Measurements from ENCODE around the gene SERGEF. TPM values are rescaled to one million over a fixed set of nuclear protein-coding genes. Genes with fewer than 3 reads are reported as not detected.

SERGEF gene
- total RNA-seq, 1 experiment from 2014 or later = 28.7 TPM

- H3K79me2 ChIP-seq (ENCODE audit: low read depth) = no peaks in the 10 kb centered on the region
- no peaks in the 10 kb centered on the region for H3K9me2 ChIP-seq (ENCODE audit: insufficient read depth)
- H3K9me3 ChIP-seq (ENCODE audit: insufficient read depth, low read depth) = no peaks in the 10 kb centered on the region
- H3K36me3 ChIP-seq (ENCODE audit: low read depth) = no peaks in the 10 kb centered on the region
- no peak for DNase-seq
- no peak overlapping the region for H3K27ac ChIP-seq
- intact Hi-C loops (cut with micrococcal nuclease; ENCODE audit: unreplicated experiment) = no loop called here
- H3K4me1 ChIP-seq (replicated peaks; ENCODE audit: insufficient read depth) = no peaks in the 10 kb centered on the region
- no peak overlapping the region for H2AFZ ChIP-seq
- H4K20me1 ChIP-seq (ENCODE audit: insufficient read depth) = no peaks in the 10 kb centered on the region
- H3K4me2 ChIP-seq = no peak overlapping the region
- H3F3A ChIP-seq (ENCODE audit: insufficient read depth, low read depth) = no peaks in the 10 kb centered on the region
- no peaks in the 10 kb centered on the region for H3K27me3 ChIP-seq (ENCODE audit: insufficient read depth, low read depth)
- ChIA-PET POLR2A (ENCODE audit: unreplicated experiment) (no interaction called here), CTCF (no interaction called here)
- no TSS peak for BruUV-seq (replicated peaks)
- no peak overlapping the region for H3K4me3 ChIP-seq
- TF ChIP-seq, protein P1, sequence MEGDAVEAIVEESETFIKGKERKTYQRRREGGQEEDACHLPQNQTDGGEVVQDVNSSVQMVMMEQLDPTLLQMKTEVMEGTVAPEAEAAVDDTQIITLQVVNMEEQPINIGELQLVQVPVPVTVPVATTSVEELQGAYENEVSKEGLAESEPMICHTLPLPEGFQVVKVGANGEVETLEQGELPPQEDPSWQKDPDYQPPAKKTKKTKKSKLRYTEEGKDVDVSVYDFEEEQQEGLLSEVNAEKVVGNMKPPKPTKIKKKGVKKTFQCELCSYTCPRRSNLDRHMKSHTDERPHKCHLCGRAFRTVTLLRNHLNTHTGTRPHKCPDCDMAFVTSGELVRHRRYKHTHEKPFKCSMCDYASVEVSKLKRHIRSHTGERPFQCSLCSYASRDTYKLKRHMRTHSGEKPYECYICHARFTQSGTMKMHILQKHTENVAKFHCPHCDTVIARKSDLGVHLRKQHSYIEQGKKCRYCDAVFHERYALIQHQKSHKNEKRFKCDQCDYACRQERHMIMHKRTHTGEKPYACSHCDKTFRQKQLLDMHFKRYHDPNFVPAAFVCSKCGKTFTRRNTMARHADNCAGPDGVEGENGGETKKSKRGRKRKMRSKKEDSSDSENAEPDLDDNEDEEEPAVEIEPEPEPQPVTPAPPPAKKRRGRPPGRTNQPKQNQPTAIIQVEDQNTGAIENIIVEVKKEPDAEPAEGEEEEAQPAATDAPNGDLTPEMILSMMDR (conservative IDR thresholded peaks at IDR 0.05) = no peak
- no peak for TF ChIP-seq EZH2 (IDR thresholded peaks at IDR 0.05; ENCODE audit: low read depth)
Measured at GRCh38 chr11:17952487-17952886, 60.4 kb downstream of the SERGEF start.

GRCh38 chr11:17951685-17952388 lies 61.0 kb downstream of the SERGEF start:
- Histone ChIP-seq H3K9me3 (ENCODE audit: insufficient read depth, low read depth) (no peaks in the 10 kb centered on the region), H3K9me2 (ENCODE audit: insufficient read depth) (no peaks in the 10 kb centered on the region), H3K27me3 (ENCODE audit: insufficient read depth, low read depth) (no peaks in the 10 kb centered on the region), H3K36me3 (ENCODE audit: low read depth) (no peaks in the 10 kb centered on the region), H3K4me2 (no peak overlapping the region), H3K27ac (no peak overlapping the region), H3K79me2 (ENCODE audit: low read depth) (no peaks in the 10 kb centered on the region), H4K20me1 (ENCODE audit: insufficient read depth) (no peaks in the 10 kb centered on the region), H3K4me1 (replicated peaks; ENCODE audit: insufficient read depth) (no peaks in the 10 kb centered on the region), H3K4me3 (no peak overlapping the region), H2AFZ (no peak overlapping the region), H3F3A (ENCODE audit: insufficient read depth, low read depth) (no peaks in the 10 kb centered on the region)
- POLR2A ChIA-PET (ENCODE audit: unreplicated experiment) = no interaction called here
- intact Hi-C loops (cut with micrococcal nuclease; ENCODE audit: unreplicated experiment) = no loop called here
- CTCF ChIA-PET = no interaction called here
- no peak for TF ChIP-seq EZH2 (IDR thresholded peaks at IDR 0.05; ENCODE audit: low read depth)
- TF ChIP-seq, protein P1 (conservative IDR thresholded peaks at IDR 0.05) = no peak
- no TSS peak for BruUV-seq (replicated peaks)
- no peak for DNase-seq

- no peaks in the 10 kb centered on the region for H3K4me1 ChIP-seq (replicated peaks; ENCODE audit: insufficient read depth)
- no peak overlapping the region for H3K4me3 ChIP-seq
- no peak for DNase-seq
- no peak overlapping the region for H2AFZ ChIP-seq
- no TSS peak for BruUV-seq (replicated peaks)
- intact Hi-C loops (cut with micrococcal nuclease; ENCODE audit: unreplicated experiment) = no loop called here
- ChIA-PET POLR2A (ENCODE audit: unreplicated experiment) (no interaction called here), CTCF (no interaction called here)
- H3K27ac ChIP-seq = no peak overlapping the region
- H3K79me2 ChIP-seq (ENCODE audit: low read depth) = no peaks in the 10 kb centered on the region
- H4K20me1 ChIP-seq (ENCODE audit: insufficient read depth) = no peaks in the 10 kb centered on the region
- H3K36me3 ChIP-seq (ENCODE audit: low read depth) = no peaks in the 10 kb centered on the region
- no peaks in the 10 kb centered on the region for H3K9me2 ChIP-seq (ENCODE audit: insufficient read depth)
- TF ChIP-seq, protein P1 (conservative IDR thresholded peaks at IDR 0.05) = no peak
- no peak for TF ChIP-seq EZH2 (IDR thresholded peaks at IDR 0.05; ENCODE audit: low read depth)
- H3K9me3 ChIP-seq (ENCODE audit: insufficient read depth, low read depth) = no peaks in the 10 kb centered on the region
- no peaks in the 10 kb centered on the region for H3K27me3 ChIP-seq (ENCODE audit: insufficient read depth, low read depth)
- H3F3A ChIP-seq (ENCODE audit: insufficient read depth, low read depth) = no peaks in the 10 kb centered on the region
- no peak overlapping the region for H3K4me2 ChIP-seq
Measured at GRCh38 chr11:17950644-17951043, 62.2 kb downstream of the SERGEF start.

Data from PC-9 (cell line).